GM13977 (cell line): ENCODE measurements around the gene MZB1.

Experiments used
- DNase-seq: peaks from one replicate; pipeline ENCODE4 v3.0.0; 2012; ENCODE audit warnings: low spot score
- in situ Hi-C: fragments of 300-500 bp; cut with MboI; formaldehyde crosslinking; loops from one replicate; pipeline ENCODE4 v1.12.0; 2022; ENCODE audit warnings: low sequenced_read_pairs, low pct_unique_long_range_greater_than_20kb, mixed read lengths, inconsistent platforms; ENCODE audit not compliant: unreplicated experiment
- TF ChIP-seq, protein P1 (sequence below): IDR thresholded peaks from 2 replicates; pipeline ENCODE4 v1.5.1; 2012; ENCODE audit warnings: mild to moderate bottlenecking, control low read depth; ENCODE audit not compliant: insufficient read depth; ENCODE audit errors: extremely low read depth, missing control alignments

Gene MZB1

DNA sequence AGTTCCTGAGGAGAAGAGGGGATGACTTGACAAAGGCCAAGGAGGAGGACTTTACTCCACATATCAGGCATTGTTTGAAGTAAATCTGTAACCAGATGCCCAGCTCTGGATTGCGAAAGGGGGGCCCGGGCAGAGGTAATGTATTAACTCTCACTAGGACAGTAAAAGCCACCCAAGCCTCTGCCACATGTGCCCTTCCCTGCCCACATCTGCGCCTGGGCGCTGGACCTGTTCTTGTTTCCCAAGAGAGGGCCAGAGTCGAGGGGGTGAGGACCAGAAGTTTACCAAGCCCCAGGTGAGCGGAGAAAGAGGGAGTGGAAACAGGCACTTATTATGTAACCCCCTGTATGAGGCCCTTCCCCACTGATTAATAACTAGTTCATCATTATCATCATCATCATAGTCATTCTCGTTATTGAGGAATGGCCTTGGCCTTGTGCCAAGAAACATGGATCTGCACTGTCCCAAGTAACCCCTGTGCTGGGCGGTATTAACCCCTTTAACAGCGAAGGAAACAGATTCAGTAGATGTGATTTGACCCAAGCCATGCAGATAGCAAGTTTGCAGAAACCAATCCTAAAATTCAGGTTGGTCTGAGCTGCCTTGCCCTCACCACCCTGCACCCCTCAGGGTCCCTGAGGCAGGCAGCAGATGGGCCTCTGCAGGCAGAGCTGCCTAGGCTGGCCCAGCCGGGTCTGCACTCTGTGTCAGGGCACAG, 6.3 kb downstream of the MZB1 start, which contains the start of gene SLC23A1:
TSS of gene SLC23A1 (minus strand) at position 23 of the 718 bp plus-strand sequence. CDS start 44 bp downstream, outside the sequence.
- in situ Hi-C loops = no loop called here
- TF ChIP-seq, protein P1, sequence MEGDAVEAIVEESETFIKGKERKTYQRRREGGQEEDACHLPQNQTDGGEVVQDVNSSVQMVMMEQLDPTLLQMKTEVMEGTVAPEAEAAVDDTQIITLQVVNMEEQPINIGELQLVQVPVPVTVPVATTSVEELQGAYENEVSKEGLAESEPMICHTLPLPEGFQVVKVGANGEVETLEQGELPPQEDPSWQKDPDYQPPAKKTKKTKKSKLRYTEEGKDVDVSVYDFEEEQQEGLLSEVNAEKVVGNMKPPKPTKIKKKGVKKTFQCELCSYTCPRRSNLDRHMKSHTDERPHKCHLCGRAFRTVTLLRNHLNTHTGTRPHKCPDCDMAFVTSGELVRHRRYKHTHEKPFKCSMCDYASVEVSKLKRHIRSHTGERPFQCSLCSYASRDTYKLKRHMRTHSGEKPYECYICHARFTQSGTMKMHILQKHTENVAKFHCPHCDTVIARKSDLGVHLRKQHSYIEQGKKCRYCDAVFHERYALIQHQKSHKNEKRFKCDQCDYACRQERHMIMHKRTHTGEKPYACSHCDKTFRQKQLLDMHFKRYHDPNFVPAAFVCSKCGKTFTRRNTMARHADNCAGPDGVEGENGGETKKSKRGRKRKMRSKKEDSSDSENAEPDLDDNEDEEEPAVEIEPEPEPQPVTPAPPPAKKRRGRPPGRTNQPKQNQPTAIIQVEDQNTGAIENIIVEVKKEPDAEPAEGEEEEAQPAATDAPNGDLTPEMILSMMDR = no peak
- DNase-seq = no peak

- in situ Hi-C loops = no loop called here
- TF ChIP-seq, protein P1 = no peak
- DNase-seq = no peak
These were observed 6.9 kb downstream of the MZB1 start for GRCh38 chr5:139382807-139383206.

- in situ Hi-C loops = no loop called here
These were observed 7.6 kb downstream of the MZB1 start for GRCh38 chr5:139381837-139382761.

GRCh38 chr5:139379626-139380449, 9.9 kb downstream of the MZB1 start:
- no peak for DNase-seq
- in situ Hi-C loops = no loop called here
- TF ChIP-seq, protein P1 = no peak

More at GRCh38 chr5:139381837-139382761, 7.6 kb downstream of the MZB1 start:
- TF ChIP-seq, protein P1 = no peak
- no peak for DNase-seq

- TF ChIP-seq, protein P1 = no peak
- DNase-seq = no peak
- in situ Hi-C loops = no loop called here
These were observed 10.8 kb downstream of the MZB1 start for GRCh38 chr5:139378941-139379361.
